Progenitor cell of endocrine pancreas (in vitro differentiated cells): ENCODE data around the gene CD86. TPM values are rescaled to one million over a fixed set of nuclear protein-coding genes. Genes with fewer than 3 reads are reported as not detected.
A peak's percentile ranks its signal among the peaks of the same experiment; 100 is the strongest.

ENCODE experiments used
- DNase-seq: peaks from one replicate; pipeline ENCODE4 v3.0.0; 2021; ENCODE audit warnings: low spot score; ENCODE audit not compliant: unreplicated experiment
- H3K27ac Mint-ChIP-seq: 2 replicates; pipeline ENCODE4 v1.8.0; 2021; ENCODE audit warnings: mild to moderate bottlenecking, moderate library complexity, mixed read lengths
- H3K27me3 Mint-ChIP-seq: 2 replicates; pipeline ENCODE4 v1.8.0; 2021; ENCODE audit warnings: mixed read lengths
- H3K36me3 Mint-ChIP-seq: 2 replicates; pipeline ENCODE4 v1.8.0; 2022; ENCODE audit warnings: mixed read lengths; ENCODE audit not compliant: insufficient read depth
- H3K4me1 Mint-ChIP-seq: 2 replicates; pipeline ENCODE4 v1.8.0; 2021; ENCODE audit warnings: low read depth, mixed read lengths
- H3K4me3 Mint-ChIP-seq: 2 replicates; pipeline ENCODE4 v1.8.0; 2021; ENCODE audit warnings: low read depth, mild to moderate bottlenecking, moderate library complexity, mixed read lengths
- H3K9me3 Mint-ChIP-seq: 2 replicates; pipeline ENCODE4 v1.8.0; 2021; ENCODE audit warnings: low read depth, mixed read lengths
- total RNA-seq: library from RNA; stranded (reverse); gene quantifications from 2 replicates; pipeline ENCODE4 v1.2.1, GENCODE V29; 2021
- TF ChIP-seq, protein P1 (sequence below): fragments of 200-600 bp; sonication (generic); IDR thresholded peaks from one replicate; pipeline ENCODE4 v1.5.0; 2021; ENCODE audit warnings: antibody characterized with exemption, mild to moderate bottlenecking; ENCODE audit not compliant: unreplicated experiment

The CD86 gene
- total RNA-seq, 1 donor from 2014 or later: not detected

DNA sequence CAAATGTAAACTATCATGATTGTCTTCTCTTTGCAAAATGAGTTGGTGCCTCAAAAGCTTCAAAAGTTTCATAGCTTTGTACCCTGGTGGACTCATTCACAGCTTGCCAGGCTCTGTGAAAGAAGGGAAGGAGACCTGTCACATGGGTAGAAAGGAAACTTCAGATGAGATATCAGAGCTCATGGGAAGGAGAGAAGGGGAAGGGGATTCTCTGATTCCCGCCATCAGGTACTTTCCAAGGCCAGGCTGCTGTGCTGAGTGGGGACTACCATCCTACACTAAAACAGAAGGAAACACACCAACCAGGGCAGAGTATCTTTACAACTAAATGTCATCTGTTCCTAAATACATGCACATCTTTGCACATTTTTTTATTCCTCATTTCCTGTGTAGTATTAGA lies 42.3 kb upstream of the CD86 start:
- Mint-ChIP-seq H3K27me3 (peaks cover 71% of the 10 kb centered on the region), H3K4me3 (no peak overlapping the region), H3K9me3 (no peaks in the 10 kb centered on the region), H3K4me1 (peaks cover 20% of the 10 kb centered on the region), H3K27ac (no peak overlapping the region), H3K36me3 (peaks cover 8% of the 10 kb centered on the region)
- TF ChIP-seq, protein P1, sequence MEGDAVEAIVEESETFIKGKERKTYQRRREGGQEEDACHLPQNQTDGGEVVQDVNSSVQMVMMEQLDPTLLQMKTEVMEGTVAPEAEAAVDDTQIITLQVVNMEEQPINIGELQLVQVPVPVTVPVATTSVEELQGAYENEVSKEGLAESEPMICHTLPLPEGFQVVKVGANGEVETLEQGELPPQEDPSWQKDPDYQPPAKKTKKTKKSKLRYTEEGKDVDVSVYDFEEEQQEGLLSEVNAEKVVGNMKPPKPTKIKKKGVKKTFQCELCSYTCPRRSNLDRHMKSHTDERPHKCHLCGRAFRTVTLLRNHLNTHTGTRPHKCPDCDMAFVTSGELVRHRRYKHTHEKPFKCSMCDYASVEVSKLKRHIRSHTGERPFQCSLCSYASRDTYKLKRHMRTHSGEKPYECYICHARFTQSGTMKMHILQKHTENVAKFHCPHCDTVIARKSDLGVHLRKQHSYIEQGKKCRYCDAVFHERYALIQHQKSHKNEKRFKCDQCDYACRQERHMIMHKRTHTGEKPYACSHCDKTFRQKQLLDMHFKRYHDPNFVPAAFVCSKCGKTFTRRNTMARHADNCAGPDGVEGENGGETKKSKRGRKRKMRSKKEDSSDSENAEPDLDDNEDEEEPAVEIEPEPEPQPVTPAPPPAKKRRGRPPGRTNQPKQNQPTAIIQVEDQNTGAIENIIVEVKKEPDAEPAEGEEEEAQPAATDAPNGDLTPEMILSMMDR: no peak
- DNase-seq: no peak

DNA sequence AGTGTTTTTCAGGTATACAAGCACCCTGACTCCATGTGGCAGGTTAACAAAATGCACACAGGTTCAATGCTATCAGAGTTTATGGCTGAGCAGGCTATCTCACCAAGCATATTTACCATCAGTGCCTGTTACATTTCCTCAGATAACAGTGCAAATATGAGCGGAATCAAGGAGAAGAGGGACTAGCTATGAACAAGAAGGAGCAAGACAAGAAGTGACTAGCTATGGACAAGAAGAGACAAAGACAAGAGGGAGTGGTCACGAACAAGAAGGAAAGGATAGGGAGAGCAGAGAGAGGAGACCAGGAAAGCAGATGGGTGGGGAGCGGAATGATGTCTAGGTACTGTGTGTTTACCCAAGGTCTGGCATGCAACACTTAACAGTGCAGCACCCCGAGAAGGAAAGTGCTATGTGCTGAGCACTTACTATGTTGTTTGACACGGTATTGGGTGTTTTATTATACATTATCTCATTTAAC lies 41.7 kb upstream of the CD86 start:
- peak overlapping the region; percentile 20 for H3K27ac Mint-ChIP-seq
- H3K36me3 Mint-ChIP-seq: peaks cover 8% of the 10 kb centered on the region
- TF ChIP-seq, protein P1: no peak
- peaks cover 20% of the 10 kb centered on the region for H3K4me1 Mint-ChIP-seq
- peaks cover 69% of the 10 kb centered on the region for H3K27me3 Mint-ChIP-seq
- DNase-seq: no peak
- H3K4me3 Mint-ChIP-seq: no peak overlapping the region
- no peaks in the 10 kb centered on the region for H3K9me3 Mint-ChIP-seq

DNA sequence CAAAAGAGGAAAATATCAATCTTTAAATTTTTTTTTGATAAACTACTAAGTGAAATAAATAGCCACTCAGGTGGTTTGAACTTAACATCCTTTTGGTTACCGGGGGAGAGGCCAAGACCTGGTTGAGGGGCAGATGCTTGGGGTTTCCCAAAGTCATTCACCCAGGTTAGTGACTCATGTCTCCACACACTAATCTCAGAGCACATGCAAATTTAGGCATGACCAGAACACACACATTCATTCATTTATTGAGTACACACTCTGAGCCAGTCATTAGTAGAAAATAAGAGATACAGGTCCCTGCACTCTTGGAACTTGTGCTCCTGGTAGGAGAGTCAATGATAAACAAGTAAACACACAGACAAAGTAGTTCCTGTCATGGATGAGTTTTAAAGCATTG lies 40.4 kb upstream of the CD86 start:
- Mint-ChIP-seq H3K9me3 (no peaks in the 10 kb centered on the region), H3K4me1 (peaks cover 22% of the 10 kb centered on the region), H3K4me3 (no peak overlapping the region), H3K27ac (no peak overlapping the region), H3K27me3 (peaks cover 72% of the 10 kb centered on the region), H3K36me3 (peaks cover 8% of the 10 kb centered on the region)
- DNase-seq: no peak
- TF ChIP-seq, protein P1: no peak

DNA sequence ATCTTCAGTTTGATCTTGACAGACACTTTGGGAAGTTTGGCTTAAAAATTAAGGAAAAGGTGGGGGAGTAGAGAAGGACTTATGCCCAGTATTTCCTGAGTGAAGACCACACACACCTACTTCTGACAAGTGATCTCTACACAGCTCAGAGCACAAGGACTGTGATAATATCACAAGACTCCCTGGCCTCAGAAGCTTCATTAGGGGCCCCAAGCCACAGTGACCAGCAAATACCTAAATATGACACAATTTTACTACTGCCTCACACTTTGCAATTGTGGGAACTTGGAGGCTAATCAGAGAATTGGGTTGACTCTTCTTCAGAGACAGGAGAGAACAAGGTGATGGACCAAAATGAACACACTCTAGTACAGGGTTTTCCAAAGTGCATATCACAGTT lies 35.7 kb upstream of the CD86 start:
- TF ChIP-seq, protein P1: no peak
- peaks cover 20% of the 10 kb centered on the region for H3K4me1 Mint-ChIP-seq
- no peaks in the 10 kb centered on the region for H3K9me3 Mint-ChIP-seq

DNA sequence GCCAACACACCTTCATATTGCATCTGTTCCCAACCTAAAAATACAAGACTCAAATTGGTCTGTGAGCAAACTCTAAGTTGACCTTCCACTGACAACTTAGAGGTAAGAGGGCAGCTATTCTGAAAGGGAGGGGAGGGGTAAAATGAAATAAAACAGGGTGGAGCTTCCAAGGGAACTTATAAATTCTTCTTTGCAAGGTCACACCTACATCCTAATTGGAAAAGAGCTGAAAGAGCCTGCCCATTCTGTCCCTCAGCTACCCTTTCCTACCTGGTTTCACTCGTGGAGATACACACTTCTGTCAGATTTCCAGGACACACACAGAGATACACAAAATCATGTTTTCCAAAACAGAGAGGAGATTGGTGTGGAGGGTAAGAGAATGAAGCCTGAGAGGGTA lies 34.1 kb upstream of the CD86 start:
- no peak for DNase-seq
- peaks cover 4% of the 10 kb centered on the region for H3K36me3 Mint-ChIP-seq
- peak overlapping the region; percentile 73 for H3K4me3 Mint-ChIP-seq
- TF ChIP-seq, protein P1: no peak
- H3K4me1 Mint-ChIP-seq: peaks cover 22% of the 10 kb centered on the region
- peaks cover 52% of the 10 kb centered on the region for H3K27me3 Mint-ChIP-seq
- H3K27ac Mint-ChIP-seq: peak overlapping the region; percentile 6
- no peaks in the 10 kb centered on the region for H3K9me3 Mint-ChIP-seq

More for the DNA sequence above, 35.7 kb upstream of the CD86 start:
- DNase-seq: no peak
- H3K4me3 Mint-ChIP-seq: no peak overlapping the region
- peaks cover 66% of the 10 kb centered on the region for H3K27me3 Mint-ChIP-seq
- H3K27ac Mint-ChIP-seq: no peak overlapping the region
- peaks cover 6% of the 10 kb centered on the region for H3K36me3 Mint-ChIP-seq
